HUES64 (cell line): ENCODE measurements around the gene PRR33.

Source experiments
- H3K27ac ChIP-seq: 2 replicates; pipeline ENCODE4 v1.7.0; 2013; ENCODE audit warnings: low read depth, low read length, inconsistent platforms
- H3K27me3 ChIP-seq: 2 replicates; pipeline ENCODE4 v1.6.1; 2013; ENCODE audit warnings: mild to moderate bottlenecking, low read length; ENCODE audit not compliant: insufficient read depth
- H3K36me3 ChIP-seq: 2 replicates; pipeline ENCODE4 v1.6.1; 2013; ENCODE audit warnings: mild to moderate bottlenecking, low read length; ENCODE audit not compliant: insufficient read depth
- H3K4me1 ChIP-seq: 2 replicates; pipeline ENCODE4 v1.6.1; 2013; ENCODE audit warnings: mild to moderate bottlenecking, low read length, moderate library complexity; ENCODE audit not compliant: insufficient read depth
- H3K4me3 ChIP-seq: 2 replicates; pipeline ENCODE4 v1.5.1; 2013; ENCODE audit warnings: mild to moderate bottlenecking, low read length, moderate library complexity
- H3K9ac ChIP-seq: 2 replicates; pipeline ENCODE4 v1.6.1; 2013; ENCODE audit warnings: mild to moderate bottlenecking, low read depth, low read length
- H3K9me3 ChIP-seq: 2 replicates; pipeline ENCODE4 v1.6.1; 2013; ENCODE audit warnings: low read depth, low read length; ENCODE audit not compliant: insufficient read depth
- WGBS: fragments of 150-250, 120-280 bp; methylation state at CpG from one replicate; pipeline ENCODE4 v1.1.7; 2013; ENCODE audit warnings: missing lambda C conversion rate; 5-methylcytosine and 5-hydroxymethylcytosine counted together

PRR33 gene

GRCh38 chr11:1845095-1845429 is 46.6 kb downstream of the PRR33 start:
- H3K36me3 ChIP-seq = no peaks in the 10 kb centered on the region
- H3K27ac ChIP-seq = no peak overlapping the region
- H3K9me3 ChIP-seq = no peaks in the 10 kb centered on the region
- H3K9ac ChIP-seq = no peak overlapping the region
- H3K27me3 ChIP-seq = peaks cover 6% of the 10 kb centered on the region; the same call in 1 of the 2 replicates
- no peaks in the 10 kb centered on the region for H3K4me1 ChIP-seq
- WGBS = 87% methylated on average over 1 of the region's 1 CpG
- no peak overlapping the region for H3K4me3 ChIP-seq

- no peaks in the 10 kb centered on the region for H3K9me3 ChIP-seq
- no peak overlapping the region for H3K9ac ChIP-seq
- WGBS = 90% methylated on average over 23 of the region's 23 CpGs
These were observed 47.2 kb downstream of the PRR33 start for GRCh38 chr11:1844221-1845094.

GRCh38 chr11:1843796-1844195 is 47.9 kb downstream of the PRR33 start:
- H3K4me3 ChIP-seq = no peak overlapping the region
- no peaks in the 10 kb centered on the region for H3K9me3 ChIP-seq
- no peak overlapping the region for H3K27ac ChIP-seq
- no peak overlapping the region for H3K9ac ChIP-seq
- H3K36me3 ChIP-seq = no peaks in the 10 kb centered on the region
- 90% methylated on average over 8 of the region's 8 CpGs for WGBS
- H3K27me3 ChIP-seq = peaks cover 6% of the 10 kb centered on the region; the same call in 1 of the 2 replicates
- H3K4me1 ChIP-seq = no peaks in the 10 kb centered on the region

More at GRCh38 chr11:1844221-1845094, 47.2 kb downstream of the PRR33 start:
- H3K27ac ChIP-seq = no peak overlapping the region
- no peaks in the 10 kb centered on the region for H3K36me3 ChIP-seq
- H3K4me3 ChIP-seq = no peak overlapping the region
- H3K4me1 ChIP-seq = no peaks in the 10 kb centered on the region
- H3K27me3 ChIP-seq = peaks cover 6% of the 10 kb centered on the region; the same call in 1 of the 2 replicates

- Histone ChIP-seq H3K27ac (no peak overlapping the region), H3K27me3 (peaks cover 6% of the 10 kb centered on the region; the same call in 1 of the 2 replicates), H3K36me3 (no peaks in the 10 kb centered on the region), H3K4me1 (no peaks in the 10 kb centered on the region), H3K4me3 (no peak overlapping the region), H3K9ac (no peak overlapping the region), H3K9me3 (no peaks in the 10 kb centered on the region)
- 87% methylated on average over 11 of the region's 11 CpGs for WGBS
These were observed 48.6 kb downstream of the PRR33 start for GRCh38 chr11:1843098-1843473.

GRCh38 chr11:1842149-1843097 is 49.3 kb downstream of the PRR33 start:
- H3K4me1 ChIP-seq = no peaks in the 10 kb centered on the region
- no peaks in the 10 kb centered on the region for H3K9me3 ChIP-seq
- WGBS = 92% methylated on average over 29 of the region's 29 CpGs
- no peaks in the 10 kb centered on the region for H3K36me3 ChIP-seq
- no peak overlapping the region for H3K9ac ChIP-seq
- no peak overlapping the region for H3K27ac ChIP-seq
- peaks cover 6% of the 10 kb centered on the region; the same call in 1 of the 2 replicates for H3K27me3 ChIP-seq
- no peak overlapping the region for H3K4me3 ChIP-seq

GRCh38 chr11:1841511-1842148 is 50.1 kb downstream of the PRR33 start:
- Histone ChIP-seq H3K27me3 (peaks cover 6% of the 10 kb centered on the region; the same call in 1 of the 2 replicates), H3K4me1 (no peaks in the 10 kb centered on the region), H3K36me3 (no peaks in the 10 kb centered on the region), H3K27ac (no peak overlapping the region), H3K9me3 (no peaks in the 10 kb centered on the region), H3K9ac (no peak overlapping the region), H3K4me3 (no peak overlapping the region)
- WGBS = 94% methylated on average over 19 of the region's 19 CpGs

- Histone ChIP-seq H3K27ac (no peak overlapping the region), H3K4me1 (no peaks in the 10 kb centered on the region), H3K9ac (no peak overlapping the region), H3K36me3 (no peaks in the 10 kb centered on the region), H3K4me3 (no peak overlapping the region), H3K27me3 (peaks cover 6% of the 10 kb centered on the region; the same call in 1 of the 2 replicates), H3K9me3 (no peaks in the 10 kb centered on the region)
- WGBS = 94% methylated on average over 37 of the region's 37 CpGs
These were observed 50.8 kb downstream of the PRR33 start for GRCh38 chr11:1840780-1841480.

- peaks cover 5% of the 10 kb centered on the region; the same call in 1 of the 2 replicates for H3K27me3 ChIP-seq
- H3K36me3 ChIP-seq = no peaks in the 10 kb centered on the region
- H3K4me3 ChIP-seq = no peak overlapping the region
- H3K4me1 ChIP-seq = no peaks in the 10 kb centered on the region
- 92% methylated on average over 26 of the region's 26 CpGs for WGBS
- H3K27ac ChIP-seq = no peak overlapping the region
- H3K9ac ChIP-seq = no peak overlapping the region
- no peaks in the 10 kb centered on the region for H3K9me3 ChIP-seq
These were observed 51.5 kb downstream of the PRR33 start for GRCh38 chr11:1839924-1840779.

GRCh38 chr11:1839204-1839923 is 52.3 kb downstream of the PRR33 start:
- Histone ChIP-seq H3K4me3 (no peak overlapping the region), H3K9me3 (no peaks in the 10 kb centered on the region), H3K36me3 (no peaks in the 10 kb centered on the region), H3K4me1 (no peaks in the 10 kb centered on the region), H3K27me3 (no peaks in the 10 kb centered on the region), H3K27ac (no peak overlapping the region), H3K9ac (no peak overlapping the region)
- WGBS = 92% methylated on average over 8 of the region's 12 CpGs
